HG03175 (cell line): Measurements from ENCODE around the gene FNBP1L.

ENCODE experiments used
- ATAC-seq: cut with Tn5 transposase; IDR thresholded peaks from one replicate; pipeline ENCODE4 v1.9.1; 2021; ENCODE audit warnings: mild to moderate bottlenecking, moderate library complexity; ENCODE audit not compliant: unreplicated experiment

The FNBP1L gene

GRCh38 chr1:93567255-93567918 lies 119.5 kb downstream of the FNBP1L start:
- no peak for ATAC-seq

- ATAC-seq = no peak
Measured at GRCh38 chr1:93569489-93569888, 121.6 kb downstream of the FNBP1L start.

DNA sequence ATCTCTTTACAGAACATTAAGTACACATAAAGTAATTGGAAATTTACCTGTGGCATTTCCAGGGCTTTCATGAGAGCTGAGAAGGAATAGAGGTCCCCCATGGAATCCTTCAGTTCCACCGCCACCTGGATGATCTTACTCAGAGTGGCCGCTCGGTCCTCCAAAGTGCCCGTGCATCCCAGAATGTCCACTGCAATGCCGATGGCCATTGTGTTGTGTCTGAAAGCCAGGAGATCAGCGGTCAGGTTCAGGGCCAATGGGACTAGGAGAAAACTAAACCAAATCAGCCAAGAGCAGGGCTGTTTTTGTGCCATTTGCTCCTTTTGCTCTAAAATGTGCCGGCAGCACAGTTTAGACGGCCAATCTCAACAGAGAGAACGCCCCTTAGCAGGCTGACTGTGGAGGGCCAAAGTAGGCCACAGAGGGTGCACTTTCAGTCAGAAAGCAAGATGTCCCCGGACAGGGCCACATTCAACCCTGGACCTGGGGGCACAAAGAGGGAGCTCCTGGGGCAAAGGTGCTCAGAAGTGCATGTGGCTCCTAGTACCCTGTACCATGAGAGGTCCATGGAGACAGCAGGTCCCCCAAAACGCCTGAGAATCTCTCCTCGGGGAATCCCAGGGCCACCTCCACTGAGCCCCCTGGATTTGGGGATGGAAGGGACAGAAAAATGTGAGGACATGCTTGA lies 123.8 kb downstream of the FNBP1L start:
- ATAC-seq = no peak

DNA sequence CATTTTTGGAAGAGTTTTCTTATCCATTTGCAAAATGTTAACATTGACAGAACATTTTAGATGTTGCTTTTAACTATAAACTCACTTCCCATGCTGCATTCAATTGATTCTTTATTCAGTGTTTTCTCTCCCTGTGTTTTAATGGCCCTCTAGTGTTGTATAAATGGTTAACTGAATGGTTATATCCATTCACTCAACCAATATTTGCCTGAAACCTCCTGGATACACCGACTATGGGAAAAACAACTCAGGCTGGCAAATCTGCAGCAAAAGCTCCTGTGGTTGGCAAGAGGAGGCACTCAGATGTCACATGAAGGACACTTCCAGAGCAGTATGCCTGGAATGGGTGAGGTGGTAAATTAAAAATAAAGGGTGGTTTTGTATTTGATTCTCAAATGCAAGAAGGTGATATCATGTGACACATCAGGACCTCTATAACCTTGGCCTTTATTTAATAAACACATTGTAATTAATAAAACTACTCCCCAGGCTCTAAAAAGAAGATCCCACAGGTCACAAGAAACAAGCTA lies 126.1 kb downstream of the FNBP1L start:
- no peak for ATAC-seq

DNA sequence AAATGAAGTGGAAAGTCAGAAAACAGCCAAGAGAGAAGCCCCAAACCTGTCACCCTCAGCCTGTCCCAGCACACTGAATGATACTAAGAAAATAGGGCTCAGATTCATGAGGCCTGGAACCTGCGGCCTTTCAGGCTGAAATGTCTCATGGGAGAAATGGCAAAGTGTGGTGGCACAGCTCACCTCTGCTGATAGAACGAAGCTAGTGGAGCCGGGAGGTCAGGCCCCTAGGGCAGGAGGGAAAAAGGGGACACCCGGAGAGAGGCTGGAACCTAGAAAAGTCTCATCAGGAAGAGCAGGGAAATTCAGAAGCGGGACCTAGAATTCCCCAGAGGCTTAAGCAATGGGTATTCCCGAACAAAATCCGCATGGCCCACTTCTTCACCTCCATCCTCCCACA lies 126.6 kb downstream of the FNBP1L start:
- no peak for ATAC-seq

DNA sequence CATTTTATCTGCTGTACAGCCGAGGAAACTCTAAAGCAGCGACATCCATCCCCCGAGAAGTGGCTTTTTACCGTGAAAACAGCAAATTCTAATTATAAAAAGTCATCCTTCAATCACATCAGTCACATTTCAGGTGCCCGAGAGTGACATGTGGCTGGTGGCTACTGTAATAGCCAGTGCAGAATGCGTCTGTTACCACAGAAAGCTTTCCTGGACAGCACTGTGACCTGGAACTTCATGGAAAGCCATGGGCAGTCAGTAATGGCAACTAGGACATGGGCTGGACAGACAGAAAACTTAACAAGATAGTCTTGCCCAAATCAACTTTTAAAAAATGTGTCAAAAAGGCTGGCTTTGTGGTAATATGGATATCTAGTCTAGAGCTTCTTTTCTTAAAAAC lies 127.1 kb downstream of the FNBP1L start:
- ATAC-seq = no peak

GRCh38 chr1:93575621-93576284 lies 127.8 kb downstream of the FNBP1L start:
- no peak for ATAC-seq

GRCh38 chr1:93576346-93576745 lies 128.4 kb downstream of the FNBP1L start:
- no peak for ATAC-seq

DNA sequence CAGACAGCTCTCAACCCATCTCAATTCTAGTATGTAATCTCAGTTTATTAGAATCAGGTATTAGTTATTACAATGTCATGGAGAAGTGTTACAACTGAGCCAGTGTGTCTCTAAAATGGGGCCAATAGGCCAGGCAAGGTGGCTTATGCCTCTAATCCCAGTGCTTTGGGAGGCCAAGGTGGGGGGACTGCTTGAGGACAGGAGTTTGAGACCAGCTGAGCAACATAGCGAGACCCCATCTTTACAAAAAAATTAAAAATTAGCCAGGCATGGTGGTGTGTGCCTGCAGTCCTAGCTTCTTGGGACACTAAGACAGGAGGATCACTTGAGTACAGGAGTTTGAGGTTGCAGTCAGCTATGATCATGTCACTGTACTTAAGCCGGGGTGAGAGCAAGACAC lies 128.8 kb downstream of the FNBP1L start:
- no peak for ATAC-seq

DNA sequence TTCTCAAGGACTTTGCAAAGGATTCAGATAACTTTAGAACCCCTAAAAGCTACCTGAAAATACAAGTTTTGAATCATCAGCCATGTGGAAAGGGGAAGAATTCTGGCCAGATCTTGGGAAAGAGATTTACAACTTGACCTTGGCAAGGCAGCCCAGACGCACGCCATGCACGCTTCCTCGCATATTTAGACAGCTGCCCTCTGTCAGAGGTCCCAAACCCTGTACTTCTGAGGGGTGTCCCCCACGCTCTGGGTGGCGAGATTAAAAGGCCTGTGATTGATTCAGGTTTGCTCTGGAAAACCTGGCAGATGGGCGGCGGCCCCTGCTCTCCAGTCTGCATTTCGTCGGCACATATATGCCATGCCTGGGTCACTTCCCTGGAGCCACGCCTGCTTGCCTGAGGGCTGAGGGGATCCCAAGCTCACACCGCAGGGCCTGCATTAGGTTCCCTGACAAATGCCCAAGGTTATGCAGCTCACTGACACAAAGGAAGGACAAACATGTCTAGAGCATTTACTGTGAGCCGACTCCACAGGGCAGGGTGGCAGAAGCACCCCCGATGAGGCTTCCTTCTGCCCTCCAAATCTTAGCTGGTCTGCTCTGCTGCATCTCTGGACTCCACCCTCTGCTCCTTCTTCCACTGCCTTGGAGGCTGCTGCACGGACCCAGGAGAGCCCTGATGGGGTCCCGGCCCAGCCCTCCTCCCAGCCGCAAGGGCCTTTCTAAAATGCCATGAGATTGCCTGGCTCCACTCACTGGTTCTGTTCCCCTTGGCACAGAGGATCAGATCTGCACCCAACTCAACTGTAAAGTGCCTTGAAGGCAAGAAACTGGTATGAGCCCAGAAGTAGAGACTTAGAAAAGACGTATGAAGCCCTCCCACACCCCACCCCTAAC lies 129.9 kb downstream of the FNBP1L start:
- no peak for ATAC-seq

GRCh38 chr1:93578433-93578830 lies 130.5 kb downstream of the FNBP1L start:
- ATAC-seq = no peak

DNA sequence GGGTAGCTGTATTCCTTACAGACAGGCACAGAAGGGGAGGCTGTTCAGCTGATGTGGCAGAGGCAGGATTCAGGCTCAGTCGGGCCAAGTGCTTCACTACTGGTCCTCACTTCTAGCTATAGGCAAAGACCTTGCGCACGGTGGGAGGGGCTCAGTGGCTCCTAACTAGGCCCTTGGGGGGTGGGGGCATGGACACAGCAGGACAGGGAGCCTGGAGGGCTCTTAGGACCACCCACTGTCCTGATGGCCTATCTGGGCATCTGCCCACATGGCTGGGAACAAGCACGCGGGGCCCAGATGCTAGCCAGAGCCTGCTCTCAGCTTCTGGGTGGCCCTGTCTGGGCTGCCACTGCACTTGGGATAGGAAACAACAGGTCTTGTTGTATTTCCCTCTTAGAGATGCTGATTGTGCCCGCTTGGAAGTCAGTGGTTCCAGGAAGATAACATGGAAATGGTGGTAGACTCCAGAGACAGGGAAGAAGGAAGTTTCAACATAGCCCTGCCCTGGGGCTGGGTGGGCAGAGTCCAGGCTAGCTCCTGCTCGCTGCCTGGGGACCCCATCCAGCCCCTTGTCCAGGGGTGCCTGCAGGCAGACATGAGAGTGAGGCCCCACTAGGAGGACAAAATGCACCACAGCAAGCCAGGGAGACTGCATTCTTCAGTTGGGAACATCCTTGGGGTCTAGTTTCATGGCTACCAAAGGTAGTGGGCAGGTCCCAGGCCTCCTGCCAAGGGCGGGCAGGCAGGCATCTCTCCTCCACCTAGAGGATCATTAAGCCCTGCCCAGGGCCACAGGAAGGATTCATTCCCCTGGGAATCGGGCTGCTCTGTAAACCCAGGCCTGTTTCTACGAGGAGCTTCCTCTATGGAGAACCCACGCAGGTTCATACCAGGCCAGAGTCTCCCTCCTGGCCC lies 131.2 kb downstream of the FNBP1L start:
- ATAC-seq = no peak

DNA sequence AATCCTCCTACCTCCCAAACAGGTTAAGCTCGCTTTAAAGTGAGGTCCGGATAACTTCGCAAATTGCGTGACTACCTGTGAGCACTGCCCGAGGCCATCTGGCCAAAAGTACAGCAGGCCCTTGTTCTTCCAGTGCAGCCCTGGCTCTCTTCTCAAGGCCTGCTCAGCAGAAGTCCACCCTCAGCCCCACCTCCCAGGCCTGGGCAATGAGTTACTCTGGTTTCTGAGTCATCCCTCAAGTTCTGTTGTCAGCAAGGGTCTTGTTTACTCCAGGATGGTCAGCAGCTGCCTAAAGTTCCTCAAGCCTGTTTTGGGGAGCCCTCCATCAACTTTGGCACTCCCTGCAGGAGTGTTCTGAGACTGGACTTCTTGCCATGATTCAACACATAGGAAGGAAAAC lies 132.0 kb downstream of the FNBP1L start:
- ATAC-seq = no peak

- no peak for ATAC-seq
Measured at GRCh38 chr1:93581917-93582850, 134.3 kb downstream of the FNBP1L start.

GRCh38 chr1:93584261-93585003 lies 136.5 kb downstream of the FNBP1L start:
- no peak for ATAC-seq

- ATAC-seq = no peak
Measured at GRCh38 chr1:93585059-93585966, 137.4 kb downstream of the FNBP1L start.

DNA sequence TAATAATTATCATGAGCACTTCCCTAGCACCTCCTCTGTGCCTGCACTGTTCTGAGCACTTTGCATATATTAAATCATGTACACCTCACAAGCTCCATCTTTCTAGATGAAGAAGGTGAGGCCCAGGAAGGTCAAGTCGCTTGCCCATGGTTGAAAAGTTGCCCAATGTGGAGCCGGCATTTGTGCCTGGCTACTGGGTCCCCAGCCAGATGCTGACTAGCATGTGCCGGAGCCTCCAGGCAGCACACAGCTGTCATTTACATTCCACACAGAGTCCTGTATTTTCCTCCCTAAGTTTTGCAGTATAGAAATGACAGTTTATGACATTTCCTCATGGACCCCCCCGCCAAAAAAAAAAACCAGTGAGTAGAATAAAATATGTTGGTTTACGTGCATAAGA lies 139.4 kb downstream of the FNBP1L start:
- no peak for ATAC-seq
